Activated CD4-positive, alpha-beta T cell treated with anti-CD3 and anti-CD28 coated beads for 1 hour (primary cell): ENCODE measurements around the gene ADAMTS2.

ENCODE experiments used
- DNase-seq: peaks from one replicate; pipeline ENCODE4 v3.0.0-alpha.2; 2020

Gene ADAMTS2

DNA sequence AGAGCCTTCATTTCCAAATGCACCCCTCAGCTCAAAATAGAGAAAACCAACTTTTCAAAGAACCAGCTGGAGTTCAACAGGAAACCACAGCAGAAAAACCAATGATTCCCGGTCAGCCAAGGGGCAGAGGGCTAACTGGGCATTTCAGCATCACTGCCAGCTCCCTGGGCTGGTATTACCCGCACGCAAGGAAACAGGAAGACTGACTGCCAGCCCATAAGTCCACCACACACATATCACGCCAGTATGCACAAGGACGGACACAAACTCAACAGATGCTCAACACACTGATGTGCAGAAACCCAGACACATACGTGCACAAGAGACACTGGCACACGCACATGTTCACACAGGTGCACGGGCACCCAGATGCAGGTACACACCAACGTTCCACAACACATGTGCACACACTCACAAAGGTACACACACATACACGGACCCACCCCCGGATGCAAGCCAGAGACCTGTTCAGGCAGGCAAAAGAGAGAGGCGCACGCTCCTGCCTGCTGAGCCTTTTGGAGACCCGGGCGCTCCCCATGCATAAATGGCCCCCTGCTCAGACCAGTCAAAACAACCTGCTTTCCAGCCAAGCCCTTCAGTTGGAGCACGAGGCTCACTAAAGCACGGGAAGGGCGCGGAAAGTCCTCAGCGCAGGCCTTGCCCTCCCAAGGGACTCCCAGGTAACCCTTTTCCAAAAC lies 2.1 kb downstream of the ADAMTS2 start:
- DNase-seq = no peak

DNA sequence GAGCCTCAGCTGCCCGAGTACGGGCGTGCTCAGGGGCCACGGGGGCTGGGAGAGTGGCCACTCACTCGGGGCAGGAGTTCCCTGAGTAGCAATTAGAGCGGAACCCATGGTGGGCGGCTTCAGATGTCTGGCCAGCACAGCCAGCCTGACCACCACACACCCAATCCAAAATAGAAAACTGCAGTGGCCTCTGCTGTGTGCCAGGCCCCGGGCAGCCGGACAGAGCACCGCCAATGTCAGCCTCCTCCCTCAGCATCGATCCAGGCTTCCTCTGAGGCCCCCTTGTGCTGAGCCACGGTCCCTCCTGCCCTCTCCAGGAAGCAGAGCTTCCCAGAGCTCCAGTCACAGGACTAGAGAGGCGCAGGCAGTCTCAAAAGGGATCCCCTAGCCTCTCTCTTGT lies 2.7 kb downstream of the ADAMTS2 start:
- no peak for DNase-seq

DNA sequence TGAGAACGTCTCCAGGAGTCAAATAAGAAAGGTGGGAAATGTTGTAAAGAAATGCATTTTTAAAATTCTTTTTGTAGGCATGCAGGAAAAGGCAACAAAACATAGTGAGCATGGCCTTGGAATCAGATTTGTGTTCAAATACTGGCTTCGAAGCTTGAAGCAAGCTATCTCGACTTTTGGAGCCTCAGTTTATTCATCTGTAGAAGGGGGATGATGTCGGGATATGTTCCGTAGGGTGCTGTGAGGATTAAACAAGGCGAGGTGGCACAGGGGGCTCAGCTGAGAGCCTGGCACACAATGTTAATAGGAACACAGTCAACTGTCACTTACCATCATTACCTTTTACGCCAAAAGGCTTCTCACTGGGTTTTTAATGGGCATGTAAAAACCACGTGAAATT lies 4.8 kb downstream of the ADAMTS2 start:
- no peak for DNase-seq

DNA sequence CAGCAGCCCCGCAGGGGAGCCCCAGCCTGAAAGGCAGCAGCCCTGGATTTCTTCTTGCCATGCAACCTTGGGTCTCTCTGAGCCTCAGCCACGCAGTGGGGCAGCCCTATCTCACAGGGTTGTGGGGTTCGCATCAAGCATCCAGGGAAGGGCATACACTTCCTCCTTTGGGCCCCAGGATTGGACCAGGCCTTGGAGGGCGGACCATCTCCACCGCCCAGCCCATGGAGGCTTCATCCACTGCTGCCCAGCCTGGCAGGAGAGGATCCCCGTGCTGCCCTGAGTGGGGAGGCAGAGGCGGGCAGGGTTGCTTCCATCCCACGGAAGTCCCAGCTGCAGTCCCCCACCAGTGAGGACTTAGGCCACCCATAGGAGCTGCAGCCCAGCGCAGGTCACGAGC lies 5.3 kb downstream of the ADAMTS2 start:
- DNase-seq = no peak

DNA sequence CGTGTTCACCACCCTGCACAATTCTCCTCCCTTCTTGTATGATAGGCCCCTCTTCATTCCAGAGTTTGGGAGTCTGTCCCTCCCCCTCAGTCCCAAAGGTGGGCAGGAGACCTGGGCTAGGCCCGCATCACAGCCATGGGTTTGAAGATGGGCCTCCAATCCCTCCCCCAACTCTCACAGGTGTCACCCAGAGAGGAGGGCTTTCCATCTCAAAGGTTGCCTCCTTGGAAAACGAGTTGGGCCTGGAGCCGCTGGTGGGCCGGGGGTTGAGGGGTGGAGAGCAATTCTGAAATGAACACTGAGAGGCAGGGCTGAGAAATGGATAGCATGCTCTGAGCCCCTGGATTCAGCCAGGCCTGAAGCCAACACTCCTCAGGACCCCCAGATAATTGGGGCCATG lies 6.2 kb downstream of the ADAMTS2 start:
- DNase-seq = no peak

DNA sequence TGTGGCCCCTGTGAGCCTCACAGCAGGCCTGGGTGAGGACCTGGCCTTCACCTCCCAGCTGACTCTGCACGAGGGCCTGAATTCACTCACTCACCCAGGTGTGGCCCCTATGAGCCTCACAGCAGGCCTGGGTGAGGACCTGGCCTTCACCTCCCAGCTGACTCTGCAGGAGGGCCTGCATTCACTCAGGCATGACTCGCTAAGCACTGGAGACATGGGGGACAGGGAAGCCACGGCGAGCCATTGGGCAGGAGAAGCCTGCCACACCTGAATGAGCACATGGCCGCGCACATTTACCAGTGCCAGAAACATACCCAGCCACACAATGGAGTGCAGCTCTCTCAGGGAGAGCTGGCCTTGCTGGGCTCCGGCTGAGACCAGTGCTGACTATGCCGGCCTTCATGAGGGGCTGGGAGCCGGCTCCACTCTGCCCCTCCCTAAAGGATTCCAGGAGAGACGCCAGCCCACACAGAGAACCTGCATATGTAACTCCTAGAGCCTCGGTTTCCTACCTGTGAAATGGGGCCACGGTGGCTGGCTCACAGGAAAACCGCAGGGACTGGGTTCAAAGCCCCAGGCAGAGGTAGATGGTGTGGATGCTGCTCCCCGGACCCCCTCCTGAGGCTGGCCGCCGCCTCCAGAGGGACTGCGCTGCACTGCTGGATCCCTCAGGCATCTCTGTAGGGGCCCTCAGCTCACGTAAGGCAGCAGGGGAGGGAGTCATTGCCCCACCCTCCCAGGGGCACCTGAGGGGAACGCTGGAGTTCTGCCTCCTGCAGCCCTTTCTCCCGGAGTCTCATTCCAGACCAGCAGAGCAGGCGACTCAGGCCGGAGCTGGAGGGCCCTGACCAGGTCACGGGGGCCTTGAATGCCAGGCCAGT lies 7.2 kb downstream of the ADAMTS2 start:
- DNase-seq = no peak

DNA sequence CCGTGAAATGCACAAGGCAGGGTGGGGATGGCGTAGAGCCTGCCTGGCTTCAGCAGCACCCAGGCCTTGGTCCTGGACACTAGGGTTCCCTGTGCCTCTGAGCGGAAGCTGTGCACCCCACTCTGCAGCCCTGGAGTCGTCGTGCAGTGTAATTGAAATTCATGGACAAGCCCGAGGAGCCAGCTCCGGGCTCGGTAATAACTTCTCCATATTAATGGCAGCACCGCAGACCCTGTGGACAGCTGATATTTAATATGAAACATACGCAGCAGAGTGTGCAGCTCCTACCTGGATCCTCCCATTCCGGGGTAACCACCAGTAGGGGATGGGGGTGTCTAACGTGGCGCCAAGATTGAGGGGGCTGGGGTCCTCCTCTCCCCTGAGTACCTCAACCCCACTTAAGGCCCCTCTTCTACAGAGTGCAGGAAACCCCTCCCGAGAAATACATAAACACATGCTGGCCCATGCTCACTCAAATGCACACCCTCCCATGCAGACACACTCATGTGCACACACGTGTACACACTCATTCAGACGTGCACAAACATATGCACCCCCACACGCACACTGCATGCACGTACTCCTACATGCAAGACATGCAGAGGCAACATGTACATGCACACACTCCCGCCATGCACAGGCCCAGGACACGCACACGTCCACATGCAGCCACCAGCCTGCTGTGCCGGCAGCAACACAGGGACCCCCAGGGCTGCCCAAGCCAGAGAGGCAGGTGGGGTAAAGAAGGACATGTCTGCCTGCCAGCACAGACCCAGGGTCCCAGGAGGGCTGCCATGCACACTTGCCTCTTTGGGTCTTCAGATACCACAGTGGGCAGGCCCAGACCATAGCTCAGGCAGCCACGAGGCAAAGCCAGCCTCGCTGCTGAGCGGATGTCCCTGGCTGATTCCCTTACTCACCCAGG lies 8.1 kb downstream of the ADAMTS2 start:
- no peak for DNase-seq

DNA sequence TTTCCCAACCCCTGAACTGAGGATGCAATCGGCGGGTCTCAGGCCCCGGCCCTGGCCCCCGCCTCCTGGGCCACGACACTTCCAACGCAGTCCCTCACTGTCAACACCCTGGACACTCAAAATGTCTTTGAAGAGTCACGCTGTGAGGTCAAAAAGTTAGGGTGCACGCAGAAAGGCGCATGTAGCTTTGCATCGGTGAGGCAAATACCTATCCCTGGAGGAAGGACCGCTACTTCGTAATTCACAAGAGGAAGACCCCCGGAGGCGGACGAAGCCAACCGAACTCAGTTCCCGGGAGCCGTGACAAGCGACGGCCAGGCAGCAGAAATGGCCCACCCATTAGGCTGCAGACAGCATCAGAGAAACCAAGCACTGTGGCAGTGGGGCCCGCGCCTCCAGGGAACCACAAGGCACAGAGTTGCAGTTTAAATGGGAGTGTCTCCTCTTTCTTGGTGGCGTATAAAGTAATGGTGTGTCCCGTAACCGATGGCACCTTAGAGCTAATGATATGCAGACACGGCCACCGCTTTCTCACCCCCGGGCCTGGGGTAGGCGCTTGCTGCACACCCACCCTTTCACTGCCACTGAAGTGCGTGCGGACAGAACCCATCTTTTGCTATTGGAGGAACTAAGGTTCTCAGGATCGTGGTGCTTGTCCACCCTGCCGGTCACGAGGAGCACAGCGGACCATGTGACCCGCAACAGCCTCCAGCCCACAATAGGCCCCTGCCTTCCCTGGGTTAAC lies 9.0 kb downstream of the ADAMTS2 start:
- no peak for DNase-seq

DNA sequence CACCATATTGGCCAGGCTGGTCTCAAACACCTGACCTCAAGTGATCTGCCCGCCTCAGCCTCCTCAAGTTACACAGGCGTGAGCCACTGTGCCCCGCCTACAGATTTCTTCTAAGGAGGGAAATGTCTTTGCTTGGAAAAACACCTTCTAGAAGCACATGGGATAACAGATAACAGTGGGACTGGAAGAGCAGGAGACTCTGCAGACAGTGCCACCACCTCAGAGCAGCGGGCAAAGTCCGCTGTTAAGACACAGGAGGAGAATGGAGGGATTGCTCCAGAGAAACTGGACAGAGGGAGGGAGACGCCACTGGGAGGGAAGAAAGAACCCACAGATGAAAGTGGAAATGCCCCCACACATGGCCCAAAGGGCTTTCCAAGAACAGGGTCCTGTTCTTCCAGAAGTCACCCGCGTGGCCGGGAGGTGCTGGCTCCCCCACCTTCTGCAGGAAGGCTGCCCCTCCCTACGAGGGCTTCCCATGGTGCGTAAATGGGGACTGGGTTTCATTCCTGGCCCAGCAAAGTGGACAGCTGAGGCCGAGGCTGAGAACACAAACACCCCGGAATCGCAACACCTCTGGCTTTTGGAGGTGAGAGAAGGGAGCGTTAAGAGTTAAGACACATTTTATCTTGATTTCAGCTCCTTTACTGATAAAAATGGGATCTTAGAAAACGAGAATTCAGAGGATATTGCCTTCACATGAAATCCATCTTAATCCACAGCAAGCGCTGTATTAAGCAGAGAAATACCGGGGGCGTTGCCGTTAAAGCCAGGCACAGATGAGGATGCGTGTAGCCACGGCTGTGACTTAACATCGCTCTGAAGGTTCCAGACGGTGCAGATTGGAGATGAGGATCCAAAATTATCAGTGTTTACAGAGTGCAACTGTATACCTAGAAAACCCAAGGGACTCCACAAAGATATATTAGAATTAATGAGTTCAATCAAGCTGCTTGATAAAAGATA lies 11.2 kb downstream of the ADAMTS2 start:
- DNase-seq = no peak

DNA sequence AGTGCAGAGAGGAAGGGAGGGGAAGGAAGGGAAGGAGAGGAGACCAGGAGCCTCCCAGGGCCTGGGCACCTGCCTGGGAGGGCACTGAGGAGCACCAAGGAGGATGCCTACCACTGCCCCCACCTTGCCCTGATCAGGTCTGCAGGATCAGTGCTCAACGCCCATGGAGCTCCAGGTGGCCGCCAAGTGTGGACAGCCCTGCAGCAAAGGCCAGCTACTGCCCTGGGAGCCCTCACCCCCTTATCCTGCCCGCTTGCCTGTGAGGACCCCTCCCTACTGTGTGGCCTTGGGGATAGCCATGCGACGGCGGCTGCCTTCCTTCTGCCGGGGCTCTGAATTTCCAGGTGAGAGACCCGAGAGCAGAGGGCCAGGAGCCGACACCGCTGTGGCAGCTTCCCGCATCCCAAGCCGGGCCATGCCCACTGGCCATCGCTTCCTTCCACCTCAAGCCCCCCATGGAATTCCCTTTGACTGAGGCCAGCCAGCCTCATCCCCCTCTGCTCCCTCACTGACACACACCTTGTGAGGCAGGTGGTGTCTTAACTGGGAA lies 12.4 kb downstream of the ADAMTS2 start:
- no peak for DNase-seq

DNA sequence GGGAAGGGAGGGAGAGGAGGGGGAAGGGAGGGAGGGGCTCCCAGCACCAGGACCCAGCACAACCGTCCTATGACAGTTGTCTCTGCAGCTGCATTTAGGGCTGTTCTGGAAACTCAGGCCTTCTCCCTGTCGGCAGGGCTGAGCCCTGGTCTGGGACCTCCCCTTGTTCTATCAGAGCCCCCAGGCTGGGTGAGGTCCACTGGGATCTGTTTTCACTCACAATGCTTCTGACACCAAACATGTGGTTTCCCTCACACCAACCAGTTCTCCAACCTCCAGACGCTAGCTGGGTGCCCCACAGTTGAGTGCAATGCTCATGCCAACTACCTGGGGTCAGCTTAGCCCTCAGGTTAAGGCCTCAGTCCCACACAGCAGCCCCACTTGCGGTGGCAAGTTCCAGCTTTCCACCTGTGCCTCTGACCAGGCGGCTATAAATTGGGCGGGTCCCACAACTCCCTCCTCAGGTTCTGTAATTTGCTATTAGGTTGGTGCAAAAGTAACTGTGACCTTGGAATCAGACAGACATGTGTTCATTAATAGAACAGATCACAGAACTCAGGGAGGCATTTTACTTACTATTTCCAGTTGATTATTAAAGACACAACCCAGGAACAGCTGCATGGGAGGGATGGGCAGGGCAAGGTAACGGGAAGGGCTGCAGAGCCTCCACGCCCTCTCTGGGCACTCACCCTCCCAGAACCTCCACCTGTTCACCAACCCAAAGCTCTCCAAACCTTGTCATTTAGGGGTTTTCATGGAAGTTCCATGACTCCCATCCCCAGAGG lies 13.5 kb downstream of the ADAMTS2 start:
- no peak for DNase-seq

DNA sequence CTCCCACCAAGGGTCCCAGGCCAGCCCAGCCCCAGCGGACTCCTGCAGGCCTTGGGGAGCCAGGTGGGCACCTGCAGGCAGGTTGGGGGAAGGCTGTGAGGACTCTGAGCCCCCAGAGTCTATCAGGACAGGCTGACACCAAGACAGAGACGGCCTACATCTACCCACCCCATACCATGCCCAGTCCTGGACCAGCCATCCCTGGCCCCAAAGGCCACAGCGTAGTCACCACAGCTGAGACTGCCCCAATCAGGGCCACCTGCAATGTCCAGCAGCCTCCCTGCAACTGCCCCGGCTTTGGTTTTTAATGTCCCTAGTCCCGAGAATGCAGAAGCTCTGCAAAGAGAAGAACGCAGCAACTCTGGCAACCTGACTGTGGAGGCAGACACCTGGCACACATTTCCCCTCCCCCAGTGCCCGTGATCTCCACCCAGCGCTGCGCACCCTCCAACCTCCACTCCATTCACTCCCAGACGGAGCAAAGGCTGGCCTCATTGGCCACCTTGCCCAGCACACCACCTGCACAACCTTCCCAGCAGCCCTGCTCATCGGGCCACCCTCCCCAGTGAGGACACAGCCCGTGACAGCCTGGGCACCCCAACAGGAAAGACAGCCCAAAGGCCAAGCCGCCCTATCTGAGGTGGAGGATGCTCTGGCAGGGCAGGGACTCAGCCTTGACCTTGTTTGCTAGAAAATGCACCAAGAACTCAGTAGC lies 14.9 kb downstream of the ADAMTS2 start:
- DNase-seq = no peak

DNA sequence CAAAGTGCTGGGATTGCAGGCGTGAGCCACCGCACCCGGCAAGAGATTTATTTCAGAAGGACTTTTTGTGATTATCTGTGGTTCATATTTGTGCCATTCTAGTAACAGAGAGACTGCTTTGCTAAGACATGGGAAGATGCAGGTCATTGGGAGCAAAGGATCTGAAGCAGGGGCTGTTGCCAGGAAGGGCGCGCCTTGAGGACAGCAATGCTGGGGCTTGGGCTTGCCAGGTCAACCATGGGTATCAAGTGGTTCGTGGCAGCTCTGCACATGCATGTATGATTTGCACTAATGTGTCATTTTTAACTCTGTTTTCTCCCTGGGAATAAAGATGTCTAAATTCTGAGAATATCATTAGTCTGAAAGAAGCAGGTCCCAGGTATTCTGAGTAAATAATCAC lies 17.0 kb downstream of the ADAMTS2 start:
- no peak for DNase-seq

DNA sequence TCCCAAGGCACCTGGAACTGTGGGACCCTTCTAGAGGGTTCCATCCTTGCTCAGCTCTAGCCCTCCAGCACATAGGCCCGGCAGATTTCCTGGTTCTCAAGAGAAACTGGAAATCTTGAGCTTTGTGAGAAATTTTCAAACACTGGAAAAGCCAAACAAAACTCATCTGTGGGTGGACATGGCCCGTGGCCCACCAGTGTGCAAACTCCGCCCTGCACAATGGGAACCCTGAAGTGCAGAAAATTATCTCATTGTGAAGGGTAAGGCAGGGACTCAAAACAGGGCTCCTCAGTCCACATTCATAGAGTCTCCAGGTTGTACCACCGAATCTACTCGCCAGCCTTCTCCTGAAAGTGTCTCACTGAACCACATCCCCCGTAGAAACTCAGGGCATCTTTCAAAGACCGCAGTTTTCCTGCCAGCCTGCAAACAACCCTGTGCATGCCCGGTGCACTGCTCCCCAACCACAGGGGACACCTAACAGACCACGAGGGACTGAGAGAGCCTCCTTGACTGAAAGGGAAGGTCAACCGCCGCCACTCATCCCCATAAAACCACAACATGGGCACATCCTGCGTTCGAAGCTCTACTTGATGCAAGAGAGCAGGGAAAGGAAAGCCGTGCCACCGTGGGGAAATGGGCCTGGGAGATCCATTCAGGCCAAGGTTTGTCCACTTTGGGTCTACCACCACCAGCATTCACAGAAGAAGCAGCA lies 18.1 kb downstream of the ADAMTS2 start:
- no peak for DNase-seq

DNA sequence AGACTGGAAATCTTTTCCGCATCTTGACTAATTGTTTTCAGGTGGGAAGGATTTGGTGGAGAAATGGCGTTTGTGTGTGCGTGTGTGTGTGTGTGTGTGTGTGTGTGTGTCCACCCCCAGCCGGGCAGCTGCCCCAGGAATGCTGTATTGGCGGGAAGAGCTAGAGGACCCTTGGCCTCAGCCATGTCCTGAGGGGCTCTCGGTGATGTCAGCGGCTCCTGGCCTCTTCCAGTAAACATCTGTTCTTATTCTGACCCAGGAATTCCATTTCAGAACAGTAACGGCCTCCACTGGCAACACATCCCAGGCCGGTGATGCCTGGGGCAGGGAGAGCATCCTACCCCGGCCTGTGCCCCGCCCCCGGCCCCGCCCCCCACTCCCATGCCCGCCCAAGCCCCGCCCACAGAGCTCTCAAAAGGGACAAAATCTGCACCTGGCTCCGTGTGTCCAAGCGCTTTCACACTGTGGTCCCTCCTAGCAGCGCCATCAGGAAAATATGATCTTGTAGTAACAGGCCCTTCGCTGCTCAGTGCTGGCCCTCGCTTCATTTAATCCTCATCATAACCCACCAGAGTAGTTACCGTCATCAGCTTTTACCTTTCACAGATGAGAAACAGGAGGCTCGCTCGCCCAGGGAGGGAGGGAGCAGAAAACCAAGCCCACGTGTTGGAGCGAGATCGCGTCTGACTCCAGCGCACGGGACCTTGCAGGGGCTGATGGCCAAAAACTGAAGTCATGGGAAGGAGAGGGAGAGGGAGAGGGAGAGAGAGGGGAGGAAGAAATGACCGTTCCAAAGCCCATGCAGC lies 18.9 kb downstream of the ADAMTS2 start:
- DNase-seq = no peak

DNA sequence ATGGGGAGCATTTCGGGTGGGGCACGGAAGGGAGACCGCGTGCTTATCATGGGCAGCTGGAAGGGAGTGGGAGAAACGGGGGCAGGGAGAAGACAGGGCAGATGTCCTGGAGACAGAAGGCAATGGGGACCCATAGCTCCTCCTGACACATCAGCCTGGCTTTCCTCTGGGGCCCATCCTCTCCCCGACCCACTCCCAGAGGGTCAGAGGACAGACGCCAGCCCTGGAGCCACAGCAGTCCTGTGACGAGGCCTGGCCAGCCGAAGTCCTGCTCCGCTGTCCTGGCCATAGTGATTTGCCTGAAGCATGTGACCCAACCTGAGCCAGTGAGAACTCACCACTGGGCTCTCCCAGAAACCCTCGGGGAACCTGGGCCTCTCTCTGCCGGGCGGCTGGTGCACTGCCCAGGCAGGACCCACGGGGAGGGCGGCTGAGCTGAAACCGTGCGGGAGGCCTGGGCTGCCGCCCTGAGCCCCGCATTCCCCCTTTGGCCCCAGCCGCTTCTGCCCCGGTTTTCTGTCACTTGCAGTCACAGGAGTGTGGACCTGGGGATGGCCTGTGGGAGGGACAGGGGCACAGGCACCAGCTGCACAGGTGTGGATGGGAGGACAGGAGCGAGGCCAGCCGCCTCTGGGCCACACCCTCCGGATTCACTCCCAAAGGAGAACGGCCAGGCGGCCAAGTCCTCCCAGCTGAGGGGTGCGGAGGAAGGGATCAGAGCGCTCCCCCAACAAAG lies 19.8 kb downstream of the ADAMTS2 start:
- DNase-seq = no peak

DNA sequence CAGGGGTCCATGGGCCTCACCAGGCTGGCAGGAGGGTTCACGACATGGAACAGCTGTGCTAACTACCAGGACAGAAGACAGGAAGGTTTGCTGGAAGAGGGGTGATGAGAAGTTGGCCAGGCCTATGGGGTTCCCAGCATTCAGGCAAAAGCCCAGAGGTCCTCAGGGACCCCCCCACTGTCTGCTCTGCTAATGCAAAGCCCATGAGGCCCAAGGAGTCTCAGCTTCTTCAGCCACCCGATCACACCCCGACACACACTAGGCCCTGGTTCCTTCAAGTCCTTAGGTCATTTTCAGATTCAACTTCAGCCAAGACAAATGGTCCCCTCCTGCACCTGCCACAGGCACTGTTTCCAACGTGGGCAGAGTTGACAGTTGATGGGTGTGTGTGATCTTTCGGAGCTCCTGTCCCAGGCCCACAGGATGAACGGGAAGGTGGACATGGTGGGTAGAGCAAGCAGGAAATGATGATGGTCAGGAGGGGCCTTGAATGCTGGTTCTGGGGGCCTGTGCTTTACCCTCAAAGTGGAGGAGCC lies 20.4 kb downstream of the ADAMTS2 start:
- DNase-seq = no peak
